K562 (cell line): ENCODE measurements around the gene LAMA5. TPM values are rescaled to one million over a fixed set of nuclear protein-coding genes. Genes with fewer than 3 reads are reported as not detected.

Source experiments
- ATAC-seq: fragments of 200-7000 bp; cut with Tn5 transposase; 3 replicates; pipeline ENCODE4 v1.9.1; 2020; ENCODE audit warnings: moderate library complexity
- BruUV-seq: library from RNA; stranded (reverse); fragments of 400-500 nt; replicated peaks from 2 replicates; lab custom pipeline; 2021; lab: Mats Ljungman, UMichigan
- CTCF ChIA-PET: fragments of 300-600 bp; formaldehyde crosslinking; extraction: SDS; loops from one replicate; lab custom pipeline; 2021; ENCODE audit warnings: low intra/inter-chr PET ratio; lab: Yijun Ruan, JAX
- POLR2A ChIA-PET: fragments of 300-600, 350-650 bp; sonication (Branson Sonifier 250); formaldehyde crosslinking; extraction: SDS; loops from one replicate; lab custom pipeline; 2021; ENCODE audit warnings: antibody characterized with exemption, inconsistent platforms; lab: Yijun Ruan, JAX
- DNase-seq, 4 experiments: peaks; one replicate each; pipeline versions ENCODE4 v3.0.0 to v3.0.0-alpha.2; 2011 to 2018; ENCODE audit warnings: low spot score in 3 of 4, mixed read lengths in 3 of 4; ENCODE audit errors: extremely low read depth in 1 of 4
- FAIRE-seq: peaks from 2 replicates; lab custom pipeline; 2011; peaks lifted over from hg19 to GRCh38; lab: Jason Lieb, UNC
- H2AFZ ChIP-seq: 2 replicates; pipeline ENCODE4 v1.6.0; 2011; ENCODE audit warnings: low read depth, low read length, control low read depth, inconsistent platforms
- H3K27ac ChIP-seq: fragments of 200-600 bp; 3 replicates; pipeline ENCODE4 v1.8.0; 2011; ENCODE audit warnings: low read depth, mild to moderate bottlenecking, control low read depth, inconsistent platforms, low read length, moderate library complexity, mixed read lengths; ENCODE audit errors: extremely low read depth
- H3K27me3 ChIP-seq, 2 experiments: fragments of 300-600 bp in 1 of 2; 2 replicates in 1 of 2; 3 replicates in 1 of 2; pipeline versions ENCODE4 v1.6.0 to v1.8.0; 2011; ENCODE audit warnings: inconsistent platforms in 2 of 2, low read length in 2 of 2, mild to moderate bottlenecking in 1 of 2, mixed read lengths in 1 of 2, moderate library complexity in 1 of 2; ENCODE audit not compliant: control insufficient read depth in 2 of 2, insufficient read depth in 2 of 2
- H3K36me3 ChIP-seq: fragments of 300-600 bp; 3 replicates; pipeline ENCODE4 v1.8.0; 2011; ENCODE audit warnings: mild to moderate bottlenecking, low read length, inconsistent platforms; ENCODE audit not compliant: control insufficient read depth, insufficient read depth
- H3K4me1 ChIP-seq, 2 experiments: fragments of 200-600 bp in 1 of 2; replicated peaks in 1 of 2; 2 replicates in 1 of 2; 3 replicates in 1 of 2; pipeline versions ENCODE4 v1.5.1 to v1.8.0; 2011; ENCODE audit warnings: inconsistent platforms in 2 of 2, low read length in 2 of 2, mild to moderate bottlenecking in 1 of 2, mixed read lengths in 1 of 2, moderate library complexity in 1 of 2; ENCODE audit not compliant: control insufficient read depth in 2 of 2, insufficient read depth in 2 of 2
- H3K4me2 ChIP-seq: 2 replicates; pipeline ENCODE4 v1.6.1; 2011; ENCODE audit warnings: low read length, control low read depth, inconsistent platforms, mixed read lengths; ENCODE audit not compliant: insufficient read depth
- H3K4me3 ChIP-seq: fragments of 200-600 bp; sonication (generic), shearing (Covaris generic); 2 replicates; pipeline ENCODE4 v1.5.1; 2016; ENCODE audit warnings: control low read depth, inconsistent platforms
- H3K79me2 ChIP-seq: fragments of 200-600 bp; 3 replicates; pipeline ENCODE4 v1.8.0; 2011; ENCODE audit warnings: low read length, inconsistent platforms; ENCODE audit not compliant: control insufficient read depth, insufficient read depth
- H3K9ac ChIP-seq, 2 experiments: 2 replicates each; pipeline versions ENCODE4 v1.6.0 to v1.6.1; 2011; ENCODE audit warnings: low read depth in 2 of 2, low read length in 2 of 2, control low read depth in 1 of 2, inconsistent platforms in 1 of 2, mild to moderate bottlenecking in 1 of 2, mixed read lengths in 1 of 2; ENCODE audit not compliant: insufficient read depth in 1 of 2
- H3K9me1 ChIP-seq: one replicate; pipeline ENCODE4 v1.6.0; 2011; ENCODE audit warnings: inconsistent platforms, mild to moderate bottlenecking, low read length, moderate library complexity; ENCODE audit not compliant: control insufficient read depth, insufficient read depth
- H3K9me3 ChIP-seq: replicated peaks from 2 replicates; pipeline ENCODE4 v1.5.1; 2011; ENCODE audit warnings: low read depth, low read length, inconsistent platforms; ENCODE audit not compliant: control insufficient read depth, insufficient read depth
- H4K20me1 ChIP-seq: replicated peaks from 2 replicates; pipeline ENCODE4 v1.6.1; 2011; ENCODE audit warnings: low read length, inconsistent platforms, mixed read lengths; ENCODE audit not compliant: control insufficient read depth, insufficient read depth
- HNRNPL ChIP-seq: fragments of 200-400 bp; formaldehyde crosslinking; IDR thresholded peaks from 2 replicates; pipeline ENCODE4 v1.6.1; 2017; ENCODE audit warnings: low read depth, mild to moderate bottlenecking, low read length
- POLR2G ChIP-seq: fragments of 200-400 bp; formaldehyde crosslinking; IDR thresholded peaks from 2 replicates; pipeline ENCODE4 v1.6.1; 2017; ENCODE audit warnings: low read depth, mild to moderate bottlenecking, antibody characterized with exemption, low read length, moderate library complexity
- ZBTB49 ChIP-seq: sonication (generic); formaldehyde crosslinking; IDR thresholded peaks from 2 replicates; pipeline ENCODE4 v1.8.0; 2022; ENCODE audit warnings: missing genetic modification reagents, mild to moderate bottlenecking, borderline replicate concordance
- ZNF407 ChIP-seq: fragments of 450-650 bp; IDR thresholded peaks from 2 replicates; pipeline ENCODE4 v1.6.1; 2016; ENCODE audit warnings: low read depth
- WGBS: fragments of 100-300 bp; shearing (Covaris generic); methylation state at CpG from one replicate; pipeline ENCODE4 v1.1.6; 2016; ENCODE audit warnings: low coverage, mixed read lengths; ENCODE audit not compliant: insufficient coverage; ENCODE audit errors: missing lambda C conversion rate; 5-methylcytosine and 5-hydroxymethylcytosine counted together
- in situ Hi-C: fragments of 300-500 bp; cut with MboI; formaldehyde crosslinking; loops from 4 replicates; pipeline ENCODE4 v1.15.0; 2018; ENCODE audit warnings: inconsistent platforms, mixed read lengths
- intact Hi-C: fragments of 100-400 bp; cut with micrococcal nuclease; formaldehyde crosslinking; loops from 2 replicates; pipeline ENCODE4 v1.14.2; 2022
- polyA plus RNA-seq, 8 experiments: library from polyadenylated mRNA; depleted of rRNA in 4 of 8; stranded (reverse) in 5 of 8; unstranded in 3 of 8; fragments of >200 nt; fragmentation: Nextera tagmentation in 2 of 8; fragmentation: Illumina TruSeq in 1 of 8; extraction: Ambion mirVana in 2 of 8; extraction: Trizol in 1 of 8; gene quantifications; 2 replicates each; pipeline versions ENCODE4 v1.2.1 to v1.2.3, GENCODE V29; 2011 to 2014; ENCODE audit warnings: inconsistent platforms in 1 of 8, missing spikeins in 1 of 8
- total RNA-seq, 7 experiments: library from RNA; depleted of rRNA in 6 of 7; stranded (reverse); fragments of >200 nt in 6 of 7; fragmentation: Illumina TruSeq in 2 of 7; extraction: Trizol in 2 of 7; gene quantifications; 2 replicates each; pipeline versions ENCODE4 v1.2.1 to v1.2.3, GENCODE V29; 2011 to 2021; ENCODE audit warnings: low replicate concordance in 1 of 7
- TF ChIP-seq, protein P1 (sequence below): sonication (generic); formaldehyde crosslinking; IDR thresholded peaks from 2 replicates; pipeline ENCODE4 v1.8.1; 2023; ENCODE audit warnings: mild to moderate bottlenecking, missing genetic modification reagents

Gene LAMA5
- total and polyA plus RNA-seq, 9 of the 15 experiments (the other 6 are each of a cell fraction or from before 2014, with no cell fraction given): 0.31 to 101 (median 7.8) TPM

GRCh38 chr20:62311832-62312661 is 55.1 kb downstream of the LAMA5 start:
- Histone ChIP-seq H3K9me1 (no peaks in the 10 kb centered on the region), H3K4me1 (peaks cover 0 to 39% of the 10 kb centered on the region in 2 experiments; a peak in 2 of 5 replicates), H3K4me3 (no peak overlapping the region), H2AFZ (no peak overlapping the region), H4K20me1 (no peaks in the 10 kb centered on the region), H3K9me3 (no peaks in the 10 kb centered on the region), H3K36me3 (peaks cover 96% of the 10 kb centered on the region), H3K79me2 (0 out of 3 replicates have a peak, but pooled peaks cover under 1% of the 10 kb centered on the region), H3K9ac (no peak overlapping the region), H3K4me2 (no peak overlapping the region), H3K27ac (no peak overlapping the region), H3K27me3 (no peaks in the 10 kb centered on the region)
- WGBS: 95% methylated on average over 33 of the region's 60 CpGs
- DNase-seq (no peak), ATAC-seq (no peak), FAIRE-seq (no peak)
- in situ Hi-C loops: no loop called here
- POLR2A ChIA-PET: no interaction called here
- TSS peak; percentile 18 for BruUV-seq
- TF ChIP-seq HNRNPL (0 out of 2 replicates have a peak, but pooled peaks have one; percentile 39), ZBTB49 (CRISPR knock-in tag) (no peak), POLR2G (0 out of 2 replicates have a peak, but pooled peaks have one; percentile 45), ZNF407 (no peak)
- TF ChIP-seq, protein P1, sequence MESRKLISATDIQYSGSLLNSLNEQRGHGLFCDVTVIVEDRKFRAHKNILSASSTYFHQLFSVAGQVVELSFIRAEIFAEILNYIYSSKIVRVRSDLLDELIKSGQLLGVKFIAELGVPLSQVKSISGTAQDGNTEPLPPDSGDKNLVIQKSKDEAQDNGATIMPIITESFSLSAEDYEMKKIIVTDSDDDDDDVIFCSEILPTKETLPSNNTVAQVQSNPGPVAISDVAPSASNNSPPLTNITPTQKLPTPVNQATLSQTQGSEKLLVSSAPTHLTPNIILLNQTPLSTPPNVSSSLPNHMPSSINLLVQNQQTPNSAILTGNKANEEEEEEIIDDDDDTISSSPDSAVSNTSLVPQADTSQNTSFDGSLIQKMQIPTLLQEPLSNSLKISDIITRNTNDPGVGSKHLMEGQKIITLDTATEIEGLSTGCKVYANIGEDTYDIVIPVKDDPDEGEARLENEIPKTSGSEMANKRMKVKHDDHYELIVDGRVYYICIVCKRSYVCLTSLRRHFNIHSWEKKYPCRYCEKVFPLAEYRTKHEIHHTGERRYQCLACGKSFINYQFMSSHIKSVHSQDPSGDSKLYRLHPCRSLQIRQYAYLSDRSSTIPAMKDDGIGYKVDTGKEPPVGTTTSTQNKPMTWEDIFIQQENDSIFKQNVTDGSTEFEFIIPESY (CRISPR knock-in tag): no peak
- intact Hi-C loops: no loop called here
- CTCF ChIA-PET: no interaction called here
